Endodermal cell (in vitro differentiated cells): Measurements from ENCODE around the gene PRCD. TPM values are rescaled to one million over a fixed set of nuclear protein-coding genes. Genes with fewer than 3 reads are reported as not detected.

Experiments
- DNase-seq: peaks from one replicate; pipeline ENCODE4 v3.0.0-alpha.2; 2017
- H3K27ac ChIP-seq: 2 replicates; pipeline ENCODE4 v1.5.1; 2013; ENCODE audit warnings: mild to moderate bottlenecking, low read depth, low read length, moderate library complexity
- H3K27me3 ChIP-seq: 2 replicates; pipeline ENCODE4 v1.6.1; 2013; ENCODE audit warnings: mild to moderate bottlenecking, low read length, moderate library complexity; ENCODE audit not compliant: insufficient read depth, control insufficient read depth, poor library complexity, severe bottlenecking
- H3K36me3 ChIP-seq: 2 replicates; pipeline ENCODE4 v1.7.0; 2013; ENCODE audit warnings: mild to moderate bottlenecking, low read length, moderate library complexity; ENCODE audit not compliant: control insufficient read depth, insufficient read depth
- H3K4me1 ChIP-seq: one replicate; pipeline ENCODE4 v1.7.0; 2013; ENCODE audit warnings: low read length; ENCODE audit not compliant: control insufficient read depth, insufficient read depth
- H3K4me3 ChIP-seq: 2 replicates; pipeline ENCODE4 v1.5.1; 2013; ENCODE audit warnings: mild to moderate bottlenecking, low read length, moderate library complexity
- H3K9ac ChIP-seq: 2 replicates; pipeline ENCODE4 v1.6.1; 2013; ENCODE audit warnings: mild to moderate bottlenecking, low read length, moderate library complexity; ENCODE audit not compliant: poor library complexity, severe bottlenecking; ENCODE audit errors: extremely low read depth
- H3K9me3 ChIP-seq: 2 replicates; pipeline ENCODE4 v1.6.1; 2013; ENCODE audit warnings: mild to moderate bottlenecking, low read length, moderate library complexity; ENCODE audit not compliant: control insufficient read depth
- H3K27ac Mint-ChIP-seq: 2 replicates; pipeline ENCODE4 v1.8.0; 2020; ENCODE audit warnings: mixed read lengths
- H3K27me3 Mint-ChIP-seq: 2 replicates; pipeline ENCODE4 v1.8.0; 2021; ENCODE audit warnings: mild to moderate bottlenecking, mixed read lengths; ENCODE audit not compliant: insufficient read depth
- H3K36me3 Mint-ChIP-seq: 2 replicates; pipeline ENCODE4 v1.8.0; 2020; ENCODE audit warnings: low read depth, mixed read lengths
- H3K4me1 Mint-ChIP-seq: 2 replicates; pipeline ENCODE4 v1.8.0; 2020; ENCODE audit warnings: mixed read lengths
- H3K4me3 Mint-ChIP-seq: 2 replicates; pipeline ENCODE4 v1.8.0; 2020; ENCODE audit warnings: mild to moderate bottlenecking, moderate library complexity, mixed read lengths
- H3K9me3 Mint-ChIP-seq: 2 replicates; pipeline ENCODE4 v1.8.0; 2020; ENCODE audit warnings: mild to moderate bottlenecking, mixed read lengths
- CTCF ChIP-seq: fragments of 200-600 bp; sonication (generic); conservative IDR thresholded peaks from 2 replicates; pipeline ENCODE4 v1.5.0; 2021; ENCODE audit warnings: antibody characterized with exemption, mild to moderate bottlenecking
- WGBS, 2 experiments: methylation state at CpG; one replicate each; pipeline versions ENCODE4 v1.1.5 to v1.1.7; 2013; ENCODE audit warnings: missing lambda C conversion rate in 2 of 2, mixed read lengths in 1 of 2; ENCODE audit not compliant: insufficient coverage in 1 of 2, insufficient read length in 1 of 2; 5-methylcytosine and 5-hydroxymethylcytosine counted together
- total RNA-seq, 2 donors: library from RNA; stranded (reverse); fragmentation: NEBNext Ultra II Directional in 1 of 2; extraction: Animal tissue kit (Norgen Biotek cat#: 25700) in 1 of 2; gene quantifications; 2 replicates in 1 of 2; 3 replicates in 1 of 2; pipeline ENCODE4 v1.2.1, GENCODE V29; 2021

The PRCD gene
- total RNA-seq, 2 donors from 2014 or later: 3.2 to 4.8 TPM

GRCh38 chr17:76535788-76536510 is 3.9 kb upstream of the PRCD start:
- no peak overlapping the region for H3K9ac ChIP-seq
- DNase-seq: no peak
- WGBS, 2 experiments: 89 to 93% methylated on average over 14 to 19 of the region's 19 CpGs

GRCh38 chr17:76536511-76537287 is 3.1 kb upstream of the PRCD start:
- peak overlapping the region; percentile 51 for H3K4me3 Mint-ChIP-seq
- no peak overlapping the region for H3K27ac Mint-ChIP-seq
- peaks cover 39% of the 10 kb centered on the region for H3K27me3 Mint-ChIP-seq
- Histone ChIP-seq H3K9me3 (no peaks in the 10 kb centered on the region), H3K4me3 (no peak overlapping the region), H3K27me3 (peaks cover 42% of the 10 kb centered on the region), H3K36me3 (no peaks in the 10 kb centered on the region), H3K9ac (no peak overlapping the region), H3K4me1 (peaks cover 13% of the 10 kb centered on the region), H3K27ac (no peak overlapping the region)
- H3K36me3 Mint-ChIP-seq: no peaks in the 10 kb centered on the region
- DNase-seq: no peak
- peaks cover 16% of the 10 kb centered on the region for H3K4me1 Mint-ChIP-seq
- 62 to 91% methylated on average over 9 to 25 of the region's 25 CpGs for WGBS, 2 experiments
- no peaks in the 10 kb centered on the region for H3K9me3 Mint-ChIP-seq
- TF ChIP-seq CTCF: no peak

More at GRCh38 chr17:76535788-76536510, 3.9 kb upstream of the PRCD start:
- Histone ChIP-seq H3K4me3 (no peak overlapping the region), H3K9me3 (no peaks in the 10 kb centered on the region), H3K36me3 (no peaks in the 10 kb centered on the region), H3K27me3 (peaks cover 42% of the 10 kb centered on the region), H3K4me1 (peaks cover 13% of the 10 kb centered on the region), H3K27ac (no peak overlapping the region)
- no peaks in the 10 kb centered on the region for H3K36me3 Mint-ChIP-seq
- TF ChIP-seq CTCF: no peak
- H3K4me3 Mint-ChIP-seq: no peak overlapping the region
- no peaks in the 10 kb centered on the region for H3K9me3 Mint-ChIP-seq
- H3K27ac Mint-ChIP-seq: no peak overlapping the region
- H3K4me1 Mint-ChIP-seq: peaks cover 16% of the 10 kb centered on the region
- peaks cover 39% of the 10 kb centered on the region for H3K27me3 Mint-ChIP-seq

- H3K9me3 ChIP-seq: no peaks in the 10 kb centered on the region
- H3K27me3 ChIP-seq: peaks cover 42% of the 10 kb centered on the region
- H3K4me1 ChIP-seq: peaks cover 13% of the 10 kb centered on the region
- Mint-ChIP-seq H3K9me3 (no peaks in the 10 kb centered on the region), H3K36me3 (no peaks in the 10 kb centered on the region), H3K4me1 (peaks cover 16% of the 10 kb centered on the region), H3K27ac (no peak overlapping the region), H3K4me3 (peak overlapping the region; percentile 51), H3K27me3 (peaks cover 39% of the 10 kb centered on the region)
- TF ChIP-seq CTCF: no peak
- no peak overlapping the region for H3K9ac ChIP-seq
- no peak overlapping the region for H3K4me3 ChIP-seq
- WGBS, 2 experiments: 6 to 13% methylated on average over 12 to 26 of the region's 26 CpGs
- no peaks in the 10 kb centered on the region for H3K36me3 ChIP-seq
- no peak overlapping the region for H3K27ac ChIP-seq
- DNase-seq: no peak
Measured at GRCh38 chr17:76537288-76537577, 2.6 kb upstream of the PRCD start.
